Measurements from ENCODE around the gene GSC. TPM values are rescaled to one million over a fixed set of nuclear protein-coding genes. Genes with fewer than 3 reads are reported as not detected.

The GSC gene
- total RNA-seq, 1 donor from 2014 or later = 1.7 TPM

GRCh38 chr14:94774344-94775090 is 4.6 kb upstream of the GSC start:
- no peaks in the 10 kb centered on the region for H3K36me3 ChIP-seq
- H3K4me3 ChIP-seq = no peak overlapping the region
- DNase-seq (ENCODE audit: extremely low spot score in 2 of 2) = no peak
- H3K27ac ChIP-seq = no peak overlapping the region
- H3K9me3 ChIP-seq = no peaks in the 10 kb centered on the region
- intact Hi-C loops (cut with DNase I) = no loop called here
- TF ChIP-seq, protein P1, sequence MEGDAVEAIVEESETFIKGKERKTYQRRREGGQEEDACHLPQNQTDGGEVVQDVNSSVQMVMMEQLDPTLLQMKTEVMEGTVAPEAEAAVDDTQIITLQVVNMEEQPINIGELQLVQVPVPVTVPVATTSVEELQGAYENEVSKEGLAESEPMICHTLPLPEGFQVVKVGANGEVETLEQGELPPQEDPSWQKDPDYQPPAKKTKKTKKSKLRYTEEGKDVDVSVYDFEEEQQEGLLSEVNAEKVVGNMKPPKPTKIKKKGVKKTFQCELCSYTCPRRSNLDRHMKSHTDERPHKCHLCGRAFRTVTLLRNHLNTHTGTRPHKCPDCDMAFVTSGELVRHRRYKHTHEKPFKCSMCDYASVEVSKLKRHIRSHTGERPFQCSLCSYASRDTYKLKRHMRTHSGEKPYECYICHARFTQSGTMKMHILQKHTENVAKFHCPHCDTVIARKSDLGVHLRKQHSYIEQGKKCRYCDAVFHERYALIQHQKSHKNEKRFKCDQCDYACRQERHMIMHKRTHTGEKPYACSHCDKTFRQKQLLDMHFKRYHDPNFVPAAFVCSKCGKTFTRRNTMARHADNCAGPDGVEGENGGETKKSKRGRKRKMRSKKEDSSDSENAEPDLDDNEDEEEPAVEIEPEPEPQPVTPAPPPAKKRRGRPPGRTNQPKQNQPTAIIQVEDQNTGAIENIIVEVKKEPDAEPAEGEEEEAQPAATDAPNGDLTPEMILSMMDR (IDR thresholded peaks at IDR 0.05) = no peak
- TF ChIP-seq POLR2AphosphoS5 (IDR thresholded peaks at IDR 0.05; ENCODE audit: insufficient read depth in 1 of 2, low read depth in 1 of 2) (no peak), POLR2A (IDR thresholded peaks at IDR 0.05) (no peak)
- H3K4me1 ChIP-seq = peaks cover 10% of the 10 kb centered on the region
- H3K27me3 ChIP-seq = peaks cover 41% of the 10 kb centered on the region

- H3K36me3 ChIP-seq = no peaks in the 10 kb centered on the region
- H3K27ac ChIP-seq = no peak overlapping the region
- intact Hi-C loops (cut with DNase I) = no loop called here
- DNase-seq (ENCODE audit: extremely low spot score in 2 of 2) = no peak
- no peak overlapping the region for H3K4me3 ChIP-seq
- peaks cover 41% of the 10 kb centered on the region for H3K27me3 ChIP-seq
- no peak for TF ChIP-seq POLR2AphosphoS5 (IDR thresholded peaks at IDR 0.05; ENCODE audit: insufficient read depth in 1 of 2, low read depth in 1 of 2)
- TF ChIP-seq, protein P1 (IDR thresholded peaks at IDR 0.05) = no peak
- no peak for TF ChIP-seq POLR2A (IDR thresholded peaks at IDR 0.05)
- peaks cover 17% of the 10 kb centered on the region for H3K4me1 ChIP-seq
- H3K9me3 ChIP-seq = no peaks in the 10 kb centered on the region
Measured at GRCh38 chr14:94773655-94774343, 3.9 kb upstream of the GSC start.

DNA sequence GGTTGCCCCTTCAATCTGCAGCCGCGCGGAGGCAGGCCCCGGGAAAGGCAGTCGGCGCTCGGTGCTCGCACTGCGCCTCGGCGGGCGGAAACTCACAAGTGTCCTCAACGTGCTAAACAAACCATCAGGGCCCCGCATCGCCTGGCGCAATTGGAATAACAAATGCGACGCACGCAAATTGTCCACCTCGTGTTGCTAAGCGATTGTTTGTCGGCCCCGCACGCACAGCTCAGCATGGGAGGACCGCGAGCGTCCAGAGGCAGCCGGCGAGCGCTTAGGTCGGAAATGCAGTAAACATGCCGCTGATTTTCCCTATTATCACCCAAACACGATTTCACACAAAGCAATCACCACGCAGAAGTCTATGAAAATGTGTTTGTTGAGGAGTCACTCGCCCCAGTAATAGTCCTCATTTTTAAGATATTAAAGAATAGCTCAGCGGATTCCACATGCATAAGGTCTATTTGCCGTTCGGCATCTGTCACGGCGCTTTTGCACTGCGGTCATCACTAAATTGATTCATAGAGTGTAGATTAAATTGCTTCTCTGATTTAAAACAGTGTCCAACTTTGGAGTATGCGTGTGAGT is 3.2 kb upstream of the GSC start:
- H3K4me1 ChIP-seq = peaks cover 24% of the 10 kb centered on the region

DNA sequence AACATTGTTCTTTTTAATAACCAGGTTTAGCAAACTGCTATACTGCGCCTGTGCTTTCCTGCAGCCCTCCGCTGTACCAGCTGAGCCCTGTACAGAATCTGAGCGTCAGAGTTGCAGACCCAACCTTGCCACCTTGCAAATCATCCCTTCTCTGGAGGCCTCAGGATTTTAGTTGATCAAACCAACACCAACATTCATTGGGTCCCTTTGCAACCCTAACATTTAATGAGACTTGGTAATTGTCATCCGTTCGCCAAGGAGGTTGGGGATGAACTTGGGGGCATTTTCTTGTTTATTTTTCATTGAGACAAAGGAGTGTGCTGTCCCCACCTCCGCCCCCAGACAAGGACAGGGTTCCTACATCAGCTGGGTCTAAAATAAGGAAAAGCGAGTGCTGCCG is 2.6 kb upstream of the GSC start:
- intact Hi-C loops (cut with DNase I) = no loop called here
- H3K4me1 ChIP-seq = peaks cover 28% of the 10 kb centered on the region

More for the DNA sequence above, 3.2 kb upstream of the GSC start:
- Histone ChIP-seq H3K27me3 (peaks cover 41% of the 10 kb centered on the region), H3K36me3 (no peaks in the 10 kb centered on the region), H3K9me3 (no peaks in the 10 kb centered on the region), H3K27ac (no peak overlapping the region), H3K4me3 (no peak overlapping the region)
- intact Hi-C loops (cut with DNase I) = no loop called here
- TF ChIP-seq POLR2A (IDR thresholded peaks at IDR 0.05) = no peak
- TF ChIP-seq POLR2AphosphoS5 (IDR thresholded peaks at IDR 0.05; ENCODE audit: insufficient read depth in 1 of 2, low read depth in 1 of 2) = no peak
- TF ChIP-seq, protein P1 (IDR thresholded peaks at IDR 0.05) = no peak
- DNase-seq (ENCODE audit: extremely low spot score in 2 of 2) = no peak

More for the DNA sequence above, 2.6 kb upstream of the GSC start:
- Histone ChIP-seq H3K27me3 (peaks cover 42% of the 10 kb centered on the region), H3K36me3 (no peaks in the 10 kb centered on the region), H3K9me3 (no peaks in the 10 kb centered on the region), H3K27ac (no peak overlapping the region), H3K4me3 (no peak overlapping the region)
- DNase-seq (ENCODE audit: extremely low spot score in 2 of 2) = no peak
- no peak for TF ChIP-seq POLR2A (IDR thresholded peaks at IDR 0.05)
- TF ChIP-seq POLR2AphosphoS5 (IDR thresholded peaks at IDR 0.05; ENCODE audit: insufficient read depth in 1 of 2, low read depth in 1 of 2) = no peak
- TF ChIP-seq, protein P1 (IDR thresholded peaks at IDR 0.05) = no peak

Measured in vagina (tissue), 2 donors.